GM19395 (cell line): ENCODE results near the gene PACC1.

Experiments
- ATAC-seq: cut with Tn5 transposase; IDR thresholded peaks from one replicate; pipeline ENCODE4 v1.9.1; 2021; ENCODE audit warnings: mild to moderate bottlenecking, moderate library complexity; ENCODE audit not compliant: unreplicated experiment

Gene PACC1

GRCh38 chr1:212414328-212415106 lies at the start of gene PACC1:
Gene PACC1, minus strand, starts transcription at chr1:212414886. Its CDS starts 129 bp downstream, at chr1:212414757.
- peak; percentile 96 for ATAC-seq

GRCh38 chr1:212463565-212464285 lies 49.0 kb upstream of the PACC1 start:
- ATAC-seq: no peak

- ATAC-seq: no peak
Measured at GRCh38 chr1:212461916-212462660, 47.4 kb upstream of the PACC1 start.

- ATAC-seq: no peak
Measured at GRCh38 chr1:212460376-212460775, 45.7 kb upstream of the PACC1 start.

GRCh38 chr1:212459656-212460055 lies 45.0 kb upstream of the PACC1 start:
- ATAC-seq: no peak

- no peak for ATAC-seq
Measured at GRCh38 chr1:212458817-212459216, 44.1 kb upstream of the PACC1 start.

GRCh38 chr1:212457740-212458338 lies 43.2 kb upstream of the PACC1 start:
- ATAC-seq: no peak

- peak; percentile 76 for ATAC-seq
Measured at GRCh38 chr1:212455803-212456528, 41.3 kb upstream of the PACC1 start.

- no peak for ATAC-seq
Measured at GRCh38 chr1:212455401-212455800, 40.7 kb upstream of the PACC1 start.

GRCh38 chr1:212454741-212455140 lies 40.1 kb upstream of the PACC1 start:
- ATAC-seq: no peak

- no peak for ATAC-seq
Measured at GRCh38 chr1:212453156-212453857, 38.6 kb upstream of the PACC1 start.

GRCh38 chr1:212452323-212453155 lies 37.9 kb upstream of the PACC1 start:
- ATAC-seq: no peak

GRCh38 chr1:212451416-212452322 lies 37.0 kb upstream of the PACC1 start:
- no peak for ATAC-seq

- no peak for ATAC-seq
Measured at GRCh38 chr1:212450331-212450881, 35.7 kb upstream of the PACC1 start.

GRCh38 chr1:212447478-212447877 lies 32.8 kb upstream of the PACC1 start:
- no peak for ATAC-seq

- ATAC-seq: no peak
Measured at GRCh38 chr1:212446333-212446732, 31.6 kb upstream of the PACC1 start.

GRCh38 chr1:212442408-212442807 lies 27.7 kb upstream of the PACC1 start:
- ATAC-seq: no peak

- no peak for ATAC-seq
Measured at GRCh38 chr1:212440419-212440818, 25.7 kb upstream of the PACC1 start.
